ENCODE measurements around the gene SYTL4. TPM values are rescaled to one million over a fixed set of nuclear protein-coding genes. Genes with fewer than 3 reads are reported as not detected.
A peak's percentile ranks its signal among the peaks of the same experiment; 100 is the strongest.

SYTL4 gene
- total RNA-seq, 1 experiment from 2014 or later: 2.7 TPM

DNA sequence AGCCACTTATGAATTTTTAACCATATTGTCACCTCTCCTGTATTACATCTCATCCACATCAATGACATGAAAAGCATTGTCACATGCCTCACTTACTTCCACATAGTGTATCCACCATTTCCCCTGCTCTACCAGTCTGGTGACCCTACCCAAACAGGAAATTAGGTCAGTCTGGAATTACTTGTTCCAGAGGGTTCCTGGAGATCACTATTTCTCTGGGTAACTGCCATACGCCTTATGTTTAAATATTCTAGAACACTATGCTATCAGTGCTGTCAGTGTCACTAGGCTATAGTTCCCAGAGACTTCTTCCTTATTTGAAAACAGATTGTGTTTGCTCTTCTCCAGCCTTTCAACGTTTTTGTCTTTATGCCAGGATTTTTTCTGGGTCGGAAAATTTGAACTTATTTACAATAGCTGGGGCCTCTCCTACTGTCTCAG is 73.0 kb downstream of the SYTL4 start:
- H4K20me1 ChIP-seq (ENCODE audit: low read length): no peaks in the 10 kb centered on the region
- no peaks in the 10 kb centered on the region for H3K36me3 ChIP-seq (ENCODE audit: low read depth, low read length)
- peaks cover 20% of the 10 kb centered on the region for H3K4me1 ChIP-seq (ENCODE audit: insufficient read depth, low read length)
- POLR2A ChIA-PET (ENCODE audit: unreplicated experiment): no interaction called here
- H3K9ac ChIP-seq (ENCODE audit: low read length): no peak overlapping the region
- H3K27ac ChIP-seq (ENCODE audit: low read length): no peak overlapping the region
- H3K27me3 ChIP-seq (ENCODE audit: low read length): no peaks in the 10 kb centered on the region
- BruUV-seq (replicated peaks): no TSS peak
- intact Hi-C loops (cut with micrococcal nuclease): no loop called here
- CTCF ChIA-PET: no interaction called here
- H3K4me3 ChIP-seq (ENCODE audit: low read length): no peak overlapping the region
- H3K9me2 ChIP-seq (replicated peaks; ENCODE audit: low read length): no peaks in the 10 kb centered on the region
- H3K9me3 ChIP-seq (ENCODE audit: low read length): no peaks in the 10 kb centered on the region
- H2AFZ ChIP-seq (ENCODE audit: low read length): no peak overlapping the region
- no peak for ATAC-seq
- H3F3A ChIP-seq (ENCODE audit: low read length, unreplicated experiment): no peaks in the 10 kb centered on the region
- H3K79me2 ChIP-seq (ENCODE audit: low read length): no peaks in the 10 kb centered on the region
- DNase-seq: no peak
- peak overlapping the region; percentile 11; the same call in 1 of the 2 replicates for H3K4me2 ChIP-seq (ENCODE audit: low read length)
- TF ChIP-seq, protein P1, sequence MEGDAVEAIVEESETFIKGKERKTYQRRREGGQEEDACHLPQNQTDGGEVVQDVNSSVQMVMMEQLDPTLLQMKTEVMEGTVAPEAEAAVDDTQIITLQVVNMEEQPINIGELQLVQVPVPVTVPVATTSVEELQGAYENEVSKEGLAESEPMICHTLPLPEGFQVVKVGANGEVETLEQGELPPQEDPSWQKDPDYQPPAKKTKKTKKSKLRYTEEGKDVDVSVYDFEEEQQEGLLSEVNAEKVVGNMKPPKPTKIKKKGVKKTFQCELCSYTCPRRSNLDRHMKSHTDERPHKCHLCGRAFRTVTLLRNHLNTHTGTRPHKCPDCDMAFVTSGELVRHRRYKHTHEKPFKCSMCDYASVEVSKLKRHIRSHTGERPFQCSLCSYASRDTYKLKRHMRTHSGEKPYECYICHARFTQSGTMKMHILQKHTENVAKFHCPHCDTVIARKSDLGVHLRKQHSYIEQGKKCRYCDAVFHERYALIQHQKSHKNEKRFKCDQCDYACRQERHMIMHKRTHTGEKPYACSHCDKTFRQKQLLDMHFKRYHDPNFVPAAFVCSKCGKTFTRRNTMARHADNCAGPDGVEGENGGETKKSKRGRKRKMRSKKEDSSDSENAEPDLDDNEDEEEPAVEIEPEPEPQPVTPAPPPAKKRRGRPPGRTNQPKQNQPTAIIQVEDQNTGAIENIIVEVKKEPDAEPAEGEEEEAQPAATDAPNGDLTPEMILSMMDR (conservative IDR thresholded peaks at IDR 0.05; ENCODE audit: low read depth, low read length): no peak
- TF ChIP-seq EZH2 (IDR thresholded peaks at IDR 0.05; ENCODE audit: low read length, unreplicated experiment) (no peak), EZH2phosphoT487 (IDR thresholded peaks at IDR 0.05; ENCODE audit: borderline replicate concordance, low read length) (no peak)

DNA sequence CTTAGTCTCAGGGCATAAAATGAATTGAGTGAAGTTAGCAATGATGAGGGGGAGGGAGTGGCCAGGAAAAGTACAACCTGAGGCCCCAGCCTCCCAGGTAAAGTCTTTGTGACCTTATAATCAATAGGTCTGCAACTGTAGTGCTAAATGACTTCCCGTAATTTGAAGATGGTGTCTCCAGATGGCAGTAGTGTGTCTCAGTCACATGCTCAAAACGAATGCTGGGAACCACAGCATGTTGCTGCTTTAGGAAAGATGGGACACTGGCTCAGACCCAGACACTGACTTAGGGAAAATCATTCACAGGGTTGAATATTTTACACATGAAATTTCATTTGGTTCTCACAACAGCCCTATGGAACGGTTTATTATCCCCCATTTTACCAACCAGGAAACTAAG is 77.7 kb downstream of the SYTL4 start:
- no TSS peak for BruUV-seq (replicated peaks)
- Histone ChIP-seq H3K27me3 (ENCODE audit: low read length) (no peaks in the 10 kb centered on the region), H2AFZ (ENCODE audit: low read length) (peak overlapping the region; percentile 7; the same call in 1 of the 2 replicates), H3K9me3 (ENCODE audit: low read length) (no peaks in the 10 kb centered on the region), H3K27ac (ENCODE audit: low read length) (no peak overlapping the region), H3K9ac (ENCODE audit: low read length) (no peak overlapping the region), H3K79me2 (ENCODE audit: low read length) (no peaks in the 10 kb centered on the region), H3K4me1 (ENCODE audit: insufficient read depth, low read length) (peaks cover 22% of the 10 kb centered on the region), H3K4me2 (ENCODE audit: low read length) (no peak overlapping the region), H3K36me3 (ENCODE audit: low read depth, low read length) (no peaks in the 10 kb centered on the region), H3K9me2 (replicated peaks; ENCODE audit: low read length) (no peaks in the 10 kb centered on the region), H3K4me3 (ENCODE audit: low read length) (no peak overlapping the region), H4K20me1 (ENCODE audit: low read length) (no peaks in the 10 kb centered on the region), H3F3A (ENCODE audit: low read length, unreplicated experiment) (peaks cover under 1% of the 10 kb centered on the region)
- POLR2A ChIA-PET (ENCODE audit: unreplicated experiment): no interaction called here
- intact Hi-C loops (cut with micrococcal nuclease): no loop called here
- peak; percentile 69 for ATAC-seq
- CTCF ChIA-PET: interaction anchor here (1.0 kb wide), 1 partner anchor 18 kb away, joined by 3 read pairs; no protein-coding TSS in a partner anchor
- TF ChIP-seq EZH2phosphoT487 (IDR thresholded peaks at IDR 0.05; ENCODE audit: borderline replicate concordance, low read length) (no peak), EZH2 (IDR thresholded peaks at IDR 0.05; ENCODE audit: low read length, unreplicated experiment) (no peak)
- TF ChIP-seq, protein P1 (conservative IDR thresholded peaks at IDR 0.05; ENCODE audit: low read depth, low read length): peak; percentile 51
- DNase-seq: peak; percentile 53

DNA sequence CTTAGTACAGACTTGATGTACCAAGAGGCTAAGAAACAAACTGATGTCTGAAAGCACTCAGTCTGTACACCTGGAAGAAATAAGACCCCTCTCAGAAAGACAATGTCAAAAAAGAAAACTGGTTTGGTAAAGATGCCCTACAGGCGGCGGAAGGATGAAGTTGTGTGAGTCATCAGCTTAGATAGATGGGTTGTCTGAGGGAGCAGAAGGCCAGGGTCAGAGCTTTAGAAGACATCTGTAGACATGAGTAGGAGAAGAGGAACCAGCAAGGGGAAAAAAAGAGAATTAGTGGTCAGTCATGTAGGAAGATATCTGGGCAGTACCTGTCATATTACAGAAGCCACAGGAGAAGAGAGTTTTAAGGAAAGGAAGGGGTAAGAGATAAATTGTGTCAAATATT is 79.7 kb downstream of the SYTL4 start:
- Histone ChIP-seq H3K9me2 (replicated peaks; ENCODE audit: low read length) (no peaks in the 10 kb centered on the region), H3K9ac (ENCODE audit: low read length) (no peak overlapping the region), H3K36me3 (ENCODE audit: low read depth, low read length) (no peaks in the 10 kb centered on the region), H3K4me1 (ENCODE audit: insufficient read depth, low read length) (peaks cover 35% of the 10 kb centered on the region), H3K79me2 (ENCODE audit: low read length) (0 out of 2 replicates have a peak, but pooled peaks cover under 1% of the 10 kb centered on the region), H3K9me3 (ENCODE audit: low read length) (no peaks in the 10 kb centered on the region), H3K4me3 (ENCODE audit: low read length) (no peak overlapping the region), H3K27me3 (ENCODE audit: low read length) (no peaks in the 10 kb centered on the region), H4K20me1 (ENCODE audit: low read length) (no peaks in the 10 kb centered on the region), H3K4me2 (ENCODE audit: low read length) (no peak overlapping the region), H3K27ac (ENCODE audit: low read length) (no peak overlapping the region), H3F3A (ENCODE audit: low read length, unreplicated experiment) (peaks cover 7% of the 10 kb centered on the region), H2AFZ (ENCODE audit: low read length) (no peak overlapping the region)
- no peak for TF ChIP-seq EZH2 (IDR thresholded peaks at IDR 0.05; ENCODE audit: low read length, unreplicated experiment)
- BruUV-seq (replicated peaks): no TSS peak
- ATAC-seq (no peak), DNase-seq (no peak)
- CTCF ChIA-PET: no interaction called here
- POLR2A ChIA-PET (ENCODE audit: unreplicated experiment): interaction anchor here (0.5 kb wide), 1 partner anchor 32 kb away, joined by 4 read pairs; no protein-coding TSS in a partner anchor
- intact Hi-C loops (cut with micrococcal nuclease): no loop called here

All from PC-3 (cell line).